LNCAP (cell line): ENCODE results near the gene RETSAT.

Source experiments
- CTCF ChIP-seq: fragments of 450-650 bp; IDR thresholded peaks from 2 replicates; pipeline ENCODE4 v1.5.1; 2017; ENCODE audit warnings: mild to moderate bottlenecking

Gene RETSAT

GRCh38 chr2:85397925-85398331, 43.6 kb upstream of the RETSAT start:
- no peak for TF ChIP-seq CTCF

- no peak for TF ChIP-seq CTCF
These were observed 42.5 kb upstream of the RETSAT start for GRCh38 chr2:85396531-85397470.

GRCh38 chr2:85395912-85396475, 41.7 kb upstream of the RETSAT start:
- TF ChIP-seq CTCF: no peak

GRCh38 chr2:85394976-85395375, 40.6 kb upstream of the RETSAT start:
- TF ChIP-seq CTCF: no peak

- TF ChIP-seq CTCF: no peak
These were observed 39.9 kb upstream of the RETSAT start for GRCh38 chr2:85394261-85394681.

GRCh38 chr2:85393836-85394235, 39.5 kb upstream of the RETSAT start:
- no peak for TF ChIP-seq CTCF

- TF ChIP-seq CTCF: peak; percentile 58; the same call in 1 of the 2 replicates
These were observed 36.8 kb upstream of the RETSAT start for GRCh38 chr2:85390941-85391669.
